ENCODE measurements around the gene GABRR3.

The GABRR3 gene

DNA sequence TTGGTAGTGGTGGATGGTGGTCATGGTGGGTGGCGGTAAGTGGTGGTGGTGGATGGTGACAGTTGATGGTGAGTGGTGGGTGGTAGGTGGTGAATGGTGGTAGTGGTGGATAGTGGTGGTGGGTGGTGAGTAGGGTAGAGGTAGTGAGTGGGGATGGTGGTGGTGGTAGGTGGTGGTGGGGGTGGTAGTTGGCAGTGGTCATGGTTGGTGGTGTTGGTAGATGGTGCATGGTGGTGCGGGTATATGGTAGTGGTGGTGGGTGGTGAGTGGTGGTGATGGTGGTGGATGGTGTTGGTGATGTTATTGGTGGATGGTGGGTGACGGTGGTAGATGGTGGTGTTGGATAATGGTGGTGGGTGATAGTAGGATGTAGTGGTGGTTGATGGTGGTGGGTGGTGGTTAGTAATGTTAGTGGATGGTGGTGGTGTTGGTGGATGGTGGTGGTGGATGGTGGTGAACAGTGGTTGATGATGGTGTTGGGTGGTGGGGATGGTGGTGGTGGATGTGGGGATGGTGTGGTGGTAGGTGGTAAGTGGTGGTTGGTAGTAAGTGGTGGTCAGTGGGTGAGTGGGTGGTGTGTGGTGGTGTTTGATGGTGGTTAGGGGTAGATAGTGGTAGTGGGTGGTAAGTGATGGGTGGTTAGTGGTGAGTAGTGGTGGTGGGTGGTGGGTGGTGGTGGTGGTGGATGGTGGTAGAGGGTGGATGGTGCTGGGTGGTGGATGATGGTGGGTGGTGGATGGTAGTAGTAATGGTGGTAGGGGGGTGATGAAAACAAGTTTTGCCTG, 46.1 kb downstream of the GABRR3 start:
- DNase-seq (ENCODE audit: low read depth), result no peak

DNA sequence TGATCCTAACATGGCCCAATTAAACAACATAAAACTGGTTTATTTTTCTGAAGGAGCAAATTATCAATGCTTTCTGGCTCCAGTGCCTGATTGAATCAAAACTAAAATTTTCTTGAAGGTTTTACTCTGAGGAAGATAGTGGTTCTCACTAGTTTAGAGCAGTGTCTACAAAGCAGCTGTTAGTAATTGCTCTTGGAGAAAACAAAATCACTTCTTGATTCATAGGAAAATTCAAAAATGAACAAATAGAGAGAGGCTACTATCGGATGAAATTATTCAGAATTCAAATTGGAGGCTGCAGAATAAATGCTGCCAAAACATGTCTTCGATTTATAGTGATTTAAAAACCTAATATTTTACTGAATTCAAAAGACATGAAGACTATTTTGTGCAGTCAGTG, 47.8 kb downstream of the GABRR3 start:
- DNase-seq (ENCODE audit: low read depth), result no peak

DNA sequence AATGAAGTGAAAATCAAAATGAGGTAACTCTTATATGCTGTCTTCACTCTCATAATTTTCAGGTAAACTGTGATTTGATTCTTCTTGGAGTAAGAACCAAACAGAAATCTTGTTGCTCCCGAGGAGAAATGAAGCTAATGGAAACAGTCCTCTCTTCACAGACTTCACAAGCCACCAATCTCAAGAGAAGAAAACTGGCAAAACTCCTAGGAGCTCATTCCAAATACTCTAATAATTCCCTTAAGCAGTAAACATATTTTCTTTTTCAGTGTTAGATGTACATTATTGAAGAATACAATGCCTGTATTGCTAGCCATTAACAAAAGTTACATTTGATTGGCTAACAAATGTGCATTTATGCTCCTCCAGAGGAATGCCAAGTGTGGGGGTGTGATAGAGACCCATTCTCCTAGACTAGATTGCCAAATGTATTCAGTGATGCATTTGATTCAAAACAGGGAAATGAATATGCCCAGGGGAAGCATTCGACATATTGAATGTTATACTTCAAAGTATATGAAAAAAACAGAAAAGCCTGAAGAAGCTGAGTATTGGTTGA, 51.1 kb downstream of the GABRR3 start:
- no peak for DNase-seq (ENCODE audit: low read depth)

DNA sequence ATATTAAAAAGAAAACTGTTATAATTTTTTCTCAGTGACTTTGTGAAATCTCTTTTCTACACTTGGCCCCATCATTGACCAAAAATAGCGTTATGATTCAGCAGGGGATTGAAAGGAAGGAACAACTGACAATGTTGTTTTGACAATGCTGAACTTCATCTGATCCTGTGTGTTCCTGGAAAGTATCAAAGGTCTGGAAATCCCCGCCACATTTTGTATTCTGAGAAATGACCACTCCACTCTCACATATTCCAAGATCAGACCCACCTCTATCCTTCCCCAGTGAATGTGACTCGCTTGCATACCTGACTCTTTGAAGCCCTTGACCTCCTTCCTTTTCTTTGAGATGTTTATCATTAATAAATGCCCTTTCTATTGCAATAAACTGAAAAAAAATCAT, 53.2 kb downstream of the GABRR3 start:
- DNase-seq (ENCODE audit: low read depth), result no peak

DNA sequence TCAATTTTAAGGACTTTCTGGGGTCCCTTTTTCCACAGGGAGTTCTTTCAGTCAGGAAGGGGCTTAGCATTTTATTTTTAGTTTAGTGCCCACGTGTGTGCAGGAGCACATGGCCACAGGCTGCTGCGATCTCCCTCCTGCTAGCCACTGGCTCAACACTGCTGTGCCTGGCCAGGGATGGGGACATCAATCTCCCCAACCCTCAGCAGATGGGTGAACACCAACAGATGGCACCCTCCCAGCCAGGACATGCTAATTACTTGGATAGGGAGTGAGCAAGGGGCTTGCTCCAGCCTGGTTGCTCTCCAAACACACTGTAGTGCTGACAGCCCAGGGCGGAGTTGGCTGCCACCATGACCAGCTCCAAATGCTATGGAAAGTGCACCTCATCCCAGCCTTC, 55.5 kb downstream of the GABRR3 start:
- no peak for DNase-seq (ENCODE audit: low read depth)

DNA sequence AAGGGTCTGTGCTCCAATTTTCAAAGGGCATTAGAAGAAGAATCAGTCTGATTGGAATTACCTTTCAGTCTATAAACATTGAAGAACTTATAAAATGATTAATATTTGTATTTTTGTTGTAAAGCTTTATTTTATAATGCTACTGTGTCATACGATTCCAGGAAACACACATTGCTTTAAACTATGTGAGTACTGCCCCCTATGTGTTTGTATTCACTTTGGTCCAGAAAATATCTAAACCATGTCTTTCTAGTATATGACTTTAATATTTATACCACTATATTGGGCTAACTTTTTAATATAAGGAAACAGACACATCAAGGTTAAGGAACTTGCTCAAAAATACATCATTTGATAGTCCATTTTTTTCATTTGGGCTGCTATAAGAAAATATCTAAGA, 59.6 kb downstream of the GABRR3 start:
- DNase-seq (ENCODE audit: low read depth), result no peak

DNA sequence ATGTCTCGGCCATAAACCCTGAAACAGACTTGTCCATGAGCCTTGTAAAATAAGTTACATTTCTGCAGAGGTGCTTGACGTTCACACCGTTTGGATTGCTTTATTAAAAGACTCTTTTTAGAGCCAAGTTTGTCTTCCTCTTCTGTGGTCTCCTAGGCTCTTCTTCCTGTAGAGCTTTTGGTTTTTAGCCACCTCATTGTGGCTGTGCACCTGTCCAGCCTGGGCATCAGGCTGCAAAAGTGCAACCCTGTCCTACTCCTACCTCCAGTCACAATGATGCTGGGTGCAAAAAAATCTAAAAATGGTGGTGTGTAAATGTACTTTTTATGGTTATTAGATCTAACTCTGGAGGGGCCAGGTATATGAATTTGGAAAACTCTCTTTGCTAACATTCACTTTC, 60.1 kb downstream of the GABRR3 start:
- no peak for DNase-seq (ENCODE audit: low read depth)

DNA sequence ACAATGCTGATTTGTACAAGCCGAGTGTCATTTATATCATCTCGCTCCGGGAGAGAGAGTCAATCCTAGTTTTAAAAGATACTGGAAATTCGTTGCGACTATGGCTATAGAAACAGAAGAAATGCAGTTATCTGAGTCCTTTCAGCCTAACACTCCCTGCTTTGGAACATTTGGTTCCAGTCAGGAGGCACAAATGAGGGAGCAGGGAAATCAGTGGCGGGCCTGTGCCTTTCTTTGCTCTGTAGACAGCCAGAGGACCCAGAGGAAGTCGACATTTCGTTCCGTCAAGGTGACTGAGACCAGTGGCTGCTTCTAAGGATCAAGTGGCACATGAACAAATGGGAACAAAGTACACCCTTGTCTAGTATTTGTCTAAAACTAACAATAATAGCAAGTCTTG, 62.1 kb downstream of the GABRR3 start:
- DNase-seq (ENCODE audit: low read depth), result no peak

DNA sequence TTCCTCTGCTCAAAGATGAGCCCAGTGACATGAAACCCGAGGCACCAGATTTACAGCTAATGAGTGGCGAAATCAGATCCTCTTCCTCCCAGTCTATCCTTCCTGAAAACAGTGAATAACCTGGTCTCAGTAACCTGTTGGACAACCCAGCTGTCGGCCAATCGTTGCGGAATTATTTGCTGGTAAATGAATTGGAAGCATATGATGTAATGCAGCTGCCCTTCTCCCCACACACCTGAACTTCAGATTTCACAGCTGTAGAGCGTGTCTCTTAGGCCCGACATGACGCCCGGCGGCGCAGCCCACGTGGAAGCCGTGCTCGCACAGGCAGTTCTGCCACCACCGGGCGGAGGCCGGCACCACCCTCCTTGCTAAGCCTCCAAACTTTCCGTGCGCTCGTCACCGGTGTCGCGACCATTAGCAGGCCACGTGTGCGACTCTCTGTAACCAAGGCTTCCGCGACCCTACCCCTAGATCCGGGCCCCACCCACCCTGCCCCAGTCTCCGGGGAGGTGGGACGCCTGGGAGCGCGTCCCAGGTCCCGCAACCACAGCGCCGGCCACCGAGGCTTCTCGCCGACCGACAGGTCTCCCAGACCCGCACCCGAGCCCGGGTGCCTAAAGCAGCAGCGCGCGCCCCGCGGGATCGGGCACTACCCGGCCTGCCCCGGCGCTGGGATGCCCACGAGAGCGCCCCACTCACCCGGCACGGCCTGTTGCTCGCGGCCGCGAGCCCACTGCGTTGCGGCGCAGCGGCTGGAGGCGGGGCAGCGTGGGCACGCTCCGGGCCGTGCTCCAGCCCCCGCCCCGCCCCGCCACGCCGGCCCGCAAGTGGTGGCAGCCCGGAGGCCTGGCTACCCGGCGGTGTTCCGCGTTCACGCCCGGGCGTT, 63.2 kb downstream of the GABRR3 start, which contains the start of gene RIOX2:
Gene RIOX2, minus strand, starts transcription at position 753 of the 889 bp plus-strand sequence. CDS start 4,838 bp downstream, outside the sequence.
- peak; percentile 74 for DNase-seq (ENCODE audit: low read depth)

DNA sequence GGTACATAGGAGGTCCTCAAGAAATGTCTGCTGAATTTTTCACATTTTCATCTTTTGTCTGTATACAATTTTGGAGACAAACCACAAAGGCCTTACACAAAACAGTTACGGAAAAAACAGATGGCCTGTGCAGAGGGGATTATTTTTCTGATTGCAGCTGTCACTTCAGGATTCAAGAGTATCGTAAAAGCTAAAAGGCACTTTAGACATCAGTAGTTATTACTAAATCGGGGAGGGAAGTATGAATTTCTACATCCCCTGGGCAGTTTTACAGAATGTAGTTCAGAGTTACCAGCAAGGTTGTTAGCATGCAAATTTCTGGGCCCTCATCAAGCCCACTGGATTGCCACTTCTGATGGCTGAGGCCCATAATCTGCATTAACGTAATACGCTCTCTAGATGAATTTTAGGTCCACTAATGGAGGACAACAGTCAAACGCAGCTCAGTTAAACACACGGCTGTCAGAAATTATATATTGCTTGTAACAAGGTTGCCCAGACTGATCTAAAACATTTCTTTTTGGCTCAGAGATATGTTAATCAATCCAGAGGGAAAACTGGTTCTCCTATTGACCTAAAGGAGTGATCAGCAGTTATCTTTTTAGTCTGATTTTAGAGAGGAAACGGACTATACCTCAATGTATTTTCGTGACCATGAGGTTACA, 64.0 kb downstream of the GABRR3 start:
- DNase-seq (ENCODE audit: low read depth), result no peak

DNA sequence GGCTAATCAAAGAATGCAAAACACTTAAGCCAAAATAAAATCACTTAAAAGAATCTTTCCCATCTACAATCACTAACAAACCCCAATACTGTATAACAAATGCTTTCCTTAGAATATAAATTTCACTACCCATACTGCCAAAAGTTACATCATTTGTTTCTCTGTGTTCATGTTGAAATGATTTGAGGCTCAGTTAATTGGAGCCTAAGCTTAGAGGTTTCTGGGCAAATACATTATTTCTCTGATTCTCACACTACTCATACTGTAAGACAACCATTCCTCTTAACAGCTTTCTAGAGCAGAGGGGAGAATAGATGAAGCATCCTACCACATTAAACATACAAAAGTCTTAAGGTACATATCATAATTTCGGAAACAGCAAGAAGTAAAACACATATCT, 65.0 kb downstream of the GABRR3 start:
- DNase-seq (ENCODE audit: low read depth), result peak; percentile 11

DNA sequence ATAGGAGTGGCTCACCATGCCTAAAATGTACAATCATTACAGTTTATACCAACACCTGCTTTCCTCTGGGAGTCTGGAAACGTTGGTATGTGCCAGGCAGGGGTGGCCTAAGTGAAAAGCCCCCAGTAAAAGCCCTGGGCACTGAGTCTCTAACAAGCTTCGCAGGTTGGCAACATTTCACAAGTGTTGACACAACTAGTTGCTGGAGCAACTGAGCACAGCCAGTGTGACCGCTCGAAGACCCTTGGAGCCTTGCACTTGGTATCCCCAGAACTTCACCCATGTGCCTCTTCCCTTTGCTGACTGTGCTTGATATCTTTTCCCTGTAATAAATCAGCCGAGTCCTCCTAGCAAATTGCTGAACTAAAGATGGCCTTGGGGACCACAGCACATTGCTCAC, 65.6 kb downstream of the GABRR3 start:
- DNase-seq (ENCODE audit: low read depth), result no peak

DNA sequence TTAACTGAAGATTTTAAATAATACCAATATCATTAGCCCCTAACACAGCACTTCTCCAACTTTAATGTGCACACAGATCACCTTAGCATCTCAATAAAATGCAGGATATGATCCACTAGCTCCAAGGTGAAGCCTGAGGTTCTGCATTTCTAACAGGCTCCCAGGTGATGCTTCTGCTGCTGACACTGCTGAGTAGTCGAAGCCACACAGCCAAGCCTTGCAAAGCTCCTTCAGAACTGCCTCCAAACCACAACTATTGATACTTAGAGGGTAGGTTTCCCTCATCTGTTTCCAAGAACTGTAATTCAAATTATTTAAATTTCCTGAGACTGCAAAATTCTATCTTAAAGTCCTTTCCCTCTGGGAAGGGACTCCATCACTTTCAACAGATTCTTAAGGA, 66.7 kb downstream of the GABRR3 start:
- no peak for DNase-seq (ENCODE audit: low read depth)

DNA sequence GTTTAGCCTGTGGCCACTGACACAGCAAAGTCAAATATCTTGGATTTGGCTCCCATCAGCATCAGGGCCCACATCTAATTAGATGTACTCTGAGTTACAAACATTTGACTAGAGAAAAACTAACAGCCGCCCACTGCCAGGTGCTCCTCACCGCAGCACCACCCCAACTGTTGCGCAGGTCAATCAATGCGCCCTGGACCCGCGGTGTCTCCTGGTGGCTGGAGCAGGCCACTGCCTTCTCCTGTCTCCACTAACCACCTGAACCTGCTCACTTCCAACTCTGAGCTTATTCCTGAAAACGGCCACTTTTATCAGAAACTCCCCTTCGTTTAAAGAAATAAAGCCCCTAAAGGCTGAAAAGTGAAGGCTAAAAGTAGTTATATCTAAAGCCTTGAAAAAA, 67.1 kb downstream of the GABRR3 start:
- no peak for DNase-seq (ENCODE audit: low read depth)

DNA sequence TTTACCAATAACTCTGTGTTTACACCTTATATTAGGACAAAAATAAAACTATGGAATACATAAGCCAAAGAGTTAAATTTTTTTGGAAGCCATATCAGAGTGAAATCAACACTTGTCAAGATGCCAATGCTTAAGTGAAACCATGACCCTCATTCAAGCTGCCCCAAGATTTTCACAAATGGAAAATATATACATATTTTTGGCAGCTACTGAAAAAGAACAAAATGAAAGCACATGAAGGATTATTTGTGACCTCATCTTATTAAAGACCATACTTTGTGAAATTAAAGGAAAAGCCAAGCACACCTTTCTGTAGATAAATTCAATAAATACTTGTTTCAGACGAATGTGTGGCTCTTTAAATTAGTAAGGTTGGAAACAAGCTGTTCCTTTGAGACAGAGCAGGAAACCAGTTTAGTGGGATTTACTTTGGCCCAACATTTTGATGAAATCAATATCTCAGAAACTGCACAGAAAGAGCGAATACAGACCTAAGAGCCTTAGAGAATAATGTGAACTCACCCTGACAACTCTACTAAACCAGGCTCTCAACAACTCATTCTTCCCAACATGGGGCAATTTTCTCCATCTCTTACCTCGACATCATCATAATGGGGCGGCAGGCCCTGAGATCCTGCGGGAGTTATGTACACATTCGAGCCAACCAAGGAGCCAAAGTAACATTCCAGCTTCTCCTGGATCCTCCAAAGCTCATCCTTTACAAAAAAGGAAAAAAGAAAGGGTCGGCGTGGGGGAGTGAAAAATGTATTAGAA, 73.9 kb downstream of the GABRR3 start:
- no peak for DNase-seq (ENCODE audit: low read depth)

DNA sequence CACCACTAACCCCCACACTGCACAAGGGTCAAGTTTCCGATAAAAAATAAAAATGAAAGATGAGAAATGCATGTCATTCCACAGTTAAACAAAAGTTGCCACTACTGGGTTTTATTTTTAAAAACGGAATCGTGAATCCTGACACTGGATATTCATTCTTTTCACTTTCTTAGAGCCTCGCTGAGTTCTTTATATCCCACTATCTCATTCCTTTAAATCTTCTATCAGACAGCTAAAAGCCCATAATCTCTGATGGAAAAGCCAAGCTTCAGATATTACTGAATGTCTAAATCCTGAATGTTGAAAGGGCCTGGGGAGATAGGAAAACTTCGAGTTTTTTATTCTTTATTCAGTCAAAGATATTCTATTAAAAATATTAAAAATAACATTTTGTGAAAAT, 74.6 kb downstream of the GABRR3 start:
- no peak for DNase-seq (ENCODE audit: low read depth)

DNA sequence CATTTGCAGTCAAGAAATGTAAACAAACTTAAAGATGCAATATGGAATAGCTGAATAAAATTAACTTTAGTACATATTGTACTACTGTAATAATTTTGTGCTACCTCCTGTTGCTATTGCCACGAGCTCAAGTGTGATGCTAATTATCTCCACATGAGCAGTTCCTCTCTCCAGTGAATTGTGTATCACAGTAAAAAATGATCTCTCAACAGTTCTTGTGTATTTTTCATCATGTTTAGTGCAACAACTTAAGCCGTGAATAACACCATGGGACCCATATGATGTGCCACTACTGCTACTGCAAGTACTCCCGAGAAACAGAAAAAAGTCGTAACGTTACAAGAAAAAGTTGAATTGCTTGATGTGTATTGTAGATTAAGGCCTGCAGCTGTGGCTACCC, 75.2 kb downstream of the GABRR3 start:
- no peak for DNase-seq (ENCODE audit: low read depth)

DNA sequence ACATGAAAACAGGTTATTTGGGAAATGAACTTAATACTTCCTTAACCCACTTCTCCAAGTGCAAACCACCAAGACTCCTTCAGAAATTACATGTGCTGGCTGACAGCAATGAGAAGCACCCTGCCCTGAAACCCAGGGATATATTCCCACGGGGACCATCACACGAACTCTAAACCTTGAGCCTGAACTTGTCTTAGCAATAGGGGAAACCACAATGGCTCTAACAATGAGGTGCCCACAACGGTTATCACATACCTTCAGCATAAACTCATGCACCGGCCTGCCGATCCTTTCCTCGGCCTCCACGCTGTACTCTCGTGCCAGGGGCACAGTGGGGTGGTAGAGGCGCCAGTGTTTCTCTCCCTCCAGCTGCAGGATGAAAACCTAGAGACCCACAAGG, 76.3 kb downstream of the GABRR3 start:
- no peak for DNase-seq (ENCODE audit: low read depth)

DNA sequence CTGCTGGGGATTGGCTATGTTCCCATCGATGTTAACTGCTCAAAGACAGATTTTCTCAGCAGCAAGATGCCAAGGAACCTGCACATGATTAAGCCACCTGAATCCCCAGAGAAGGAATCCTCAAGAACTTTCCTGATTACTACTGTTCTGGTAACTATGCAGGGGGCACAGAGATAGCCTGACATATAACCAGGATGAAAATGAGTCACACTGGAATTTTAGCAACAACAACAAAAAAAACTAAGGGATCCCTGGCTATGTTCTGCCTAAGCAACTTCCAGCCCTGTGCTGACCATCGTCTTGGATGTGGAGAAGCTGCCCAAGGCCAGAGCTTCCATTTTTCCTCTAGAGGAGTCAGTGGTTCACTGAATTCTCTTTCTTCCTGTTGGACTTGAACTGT, 76.7 kb downstream of the GABRR3 start:
- DNase-seq (ENCODE audit: low read depth), result peak; percentile 60

DNA sequence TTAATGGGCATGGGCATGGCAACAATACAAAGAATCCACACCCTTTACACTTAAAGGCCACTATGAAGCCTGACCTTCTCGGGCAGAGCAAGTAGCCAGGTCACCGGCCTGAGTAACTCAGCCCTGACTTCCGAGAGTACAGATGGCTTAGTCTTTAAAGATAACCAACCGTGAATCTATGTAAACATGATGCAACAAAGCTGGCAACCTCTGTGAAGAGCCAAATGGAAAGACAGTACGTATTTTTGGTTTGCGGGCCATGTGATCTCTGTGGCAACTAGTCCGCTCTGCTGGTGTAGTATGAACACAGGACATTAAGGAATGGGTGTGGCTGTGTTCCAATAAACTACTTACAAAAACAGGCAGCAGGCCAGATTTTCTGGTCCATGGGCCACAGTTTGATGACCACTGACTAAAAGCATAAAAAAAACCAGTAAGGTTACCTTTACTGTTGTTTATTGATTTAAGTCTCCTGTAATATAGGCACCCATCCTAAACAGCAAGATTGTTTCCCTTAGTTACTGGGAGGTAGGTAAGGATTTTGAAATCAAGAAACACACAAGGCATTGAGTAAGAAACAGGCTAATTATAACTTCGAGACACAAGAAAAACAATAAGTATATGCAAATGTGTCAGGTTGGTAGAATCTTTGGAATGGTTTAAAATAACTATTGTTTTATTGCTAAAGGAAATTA, 77.4 kb downstream of the GABRR3 start:
- DNase-seq (ENCODE audit: low read depth), result no peak

DNA sequence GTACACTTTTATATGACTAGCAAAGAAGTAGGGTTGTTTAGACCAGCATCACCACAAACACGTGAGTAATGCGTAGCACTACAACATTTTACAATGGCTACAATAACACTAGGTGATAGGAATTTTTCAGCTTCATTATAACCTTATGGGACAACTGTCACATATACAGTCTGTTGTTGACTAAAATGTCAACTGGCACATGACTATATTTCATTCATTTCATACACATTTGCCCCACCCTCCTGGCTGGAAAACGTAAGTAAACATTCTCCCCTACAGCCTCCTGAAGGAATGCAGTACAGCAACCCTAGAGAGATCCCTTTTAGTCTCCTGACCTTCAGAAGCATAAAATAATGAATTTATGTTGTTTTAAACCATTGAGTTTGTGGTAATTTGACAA, 79.1 kb downstream of the GABRR3 start:
- DNase-seq (ENCODE audit: low read depth), result no peak

Data from EH (cell line).